PFSK-1 (cell line): ENCODE data around the gene SLC13A3.

ENCODE experiments used
- TAF1 ChIP-seq: IDR thresholded peaks from 2 replicates; pipeline ENCODE4 v1.6.1; 2012; ENCODE audit warnings: low read length, control low read depth, borderline replicate concordance; ENCODE audit not compliant: insufficient read depth
- TF ChIP-seq, protein P1 (sequence below), 2 experiments: IDR thresholded peaks; 2 replicates each; pipeline versions ENCODE4 v1.6.1 to v1.8.0; 2011 to 2012; ENCODE audit warnings: low read depth in 2 of 2, low read length in 2 of 2, control low read depth in 1 of 2, inconsistent platforms in 1 of 2, mild to moderate bottlenecking in 1 of 2, moderate library complexity in 1 of 2; ENCODE audit not compliant: insufficient read depth in 1 of 2

DNA sequence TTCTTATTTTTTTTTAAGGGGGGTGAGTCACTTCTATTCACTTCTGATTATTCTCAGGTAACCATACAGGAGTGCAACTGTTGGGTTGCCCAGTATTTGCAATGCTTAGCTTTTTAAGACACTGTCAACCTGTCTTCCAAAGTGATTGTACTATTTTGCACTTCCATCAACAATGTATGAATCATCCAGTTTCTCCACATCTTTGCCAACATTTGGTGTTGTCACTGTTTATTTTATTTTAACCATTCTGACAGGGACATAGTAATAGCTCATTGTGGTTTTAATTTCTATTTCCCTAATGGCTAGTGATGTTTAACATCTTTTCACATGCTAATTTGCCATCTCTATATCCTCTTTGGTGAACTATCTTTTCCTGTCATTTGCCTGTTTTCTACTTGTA lies 1.4 kb upstream of the SLC13A3 start:
- no peak for TF ChIP-seq TAF1
- TF ChIP-seq, protein P1, sequence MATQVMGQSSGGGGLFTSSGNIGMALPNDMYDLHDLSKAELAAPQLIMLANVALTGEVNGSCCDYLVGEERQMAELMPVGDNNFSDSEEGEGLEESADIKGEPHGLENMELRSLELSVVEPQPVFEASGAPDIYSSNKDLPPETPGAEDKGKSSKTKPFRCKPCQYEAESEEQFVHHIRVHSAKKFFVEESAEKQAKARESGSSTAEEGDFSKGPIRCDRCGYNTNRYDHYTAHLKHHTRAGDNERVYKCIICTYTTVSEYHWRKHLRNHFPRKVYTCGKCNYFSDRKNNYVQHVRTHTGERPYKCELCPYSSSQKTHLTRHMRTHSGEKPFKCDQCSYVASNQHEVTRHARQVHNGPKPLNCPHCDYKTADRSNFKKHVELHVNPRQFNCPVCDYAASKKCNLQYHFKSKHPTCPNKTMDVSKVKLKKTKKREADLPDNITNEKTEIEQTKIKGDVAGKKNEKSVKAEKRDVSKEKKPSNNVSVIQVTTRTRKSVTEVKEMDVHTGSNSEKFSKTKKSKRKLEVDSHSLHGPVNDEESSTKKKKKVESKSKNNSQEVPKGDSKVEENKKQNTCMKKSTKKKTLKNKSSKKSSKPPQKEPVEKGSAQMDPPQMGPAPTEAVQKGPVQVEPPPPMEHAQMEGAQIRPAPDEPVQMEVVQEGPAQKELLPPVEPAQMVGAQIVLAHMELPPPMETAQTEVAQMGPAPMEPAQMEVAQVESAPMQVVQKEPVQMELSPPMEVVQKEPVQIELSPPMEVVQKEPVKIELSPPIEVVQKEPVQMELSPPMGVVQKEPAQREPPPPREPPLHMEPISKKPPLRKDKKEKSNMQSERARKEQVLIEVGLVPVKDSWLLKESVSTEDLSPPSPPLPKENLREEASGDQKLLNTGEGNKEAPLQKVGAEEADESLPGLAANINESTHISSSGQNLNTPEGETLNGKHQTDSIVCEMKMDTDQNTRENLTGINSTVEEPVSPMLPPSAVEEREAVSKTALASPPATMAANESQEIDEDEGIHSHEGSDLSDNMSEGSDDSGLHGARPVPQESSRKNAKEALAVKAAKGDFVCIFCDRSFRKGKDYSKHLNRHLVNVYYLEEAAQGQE (IDR thresholded peaks at IDR 0.05; ENCODE audit: insufficient read depth in 1 of 2, low read depth in 2 of 2, low read length in 2 of 2) = no peak
